IPS-15b (cell line): ENCODE data around the gene PDE8B.

Experiments used
- H3K27me3 ChIP-seq: one replicate; pipeline ENCODE4 v1.6.1; 2013; ENCODE audit warnings: low read length; ENCODE audit not compliant: control insufficient read depth, insufficient read depth
- H3K36me3 ChIP-seq: one replicate; pipeline ENCODE4 v1.6.1; 2013; ENCODE audit warnings: low read length; ENCODE audit not compliant: control insufficient read depth, insufficient read depth
- H3K4me1 ChIP-seq: one replicate; pipeline ENCODE4 v1.6.1; 2013; ENCODE audit warnings: mild to moderate bottlenecking, low read length; ENCODE audit not compliant: control insufficient read depth, insufficient read depth
- H3K4me3 ChIP-seq: one replicate; pipeline ENCODE4 v1.5.1; 2013; ENCODE audit warnings: low read depth, low read length
- H3K9ac ChIP-seq: one replicate; pipeline ENCODE4 v1.6.1; 2013; ENCODE audit warnings: low read depth, mild to moderate bottlenecking, low read length
- H3K9me3 ChIP-seq: one replicate; pipeline ENCODE4 v1.6.1; 2013; ENCODE audit warnings: mild to moderate bottlenecking, low read length; ENCODE audit not compliant: control insufficient read depth, insufficient read depth

Gene PDE8B

GRCh38 chr5:77175231-77175630 lies 35.2 kb upstream of the PDE8B start:
- Histone ChIP-seq H3K4me1 (no peaks in the 10 kb centered on the region), H3K9ac (no peak overlapping the region), H3K4me3 (no peak overlapping the region), H3K9me3 (no peaks in the 10 kb centered on the region), H3K27me3 (peaks cover 16% of the 10 kb centered on the region), H3K36me3 (no peaks in the 10 kb centered on the region)

DNA sequence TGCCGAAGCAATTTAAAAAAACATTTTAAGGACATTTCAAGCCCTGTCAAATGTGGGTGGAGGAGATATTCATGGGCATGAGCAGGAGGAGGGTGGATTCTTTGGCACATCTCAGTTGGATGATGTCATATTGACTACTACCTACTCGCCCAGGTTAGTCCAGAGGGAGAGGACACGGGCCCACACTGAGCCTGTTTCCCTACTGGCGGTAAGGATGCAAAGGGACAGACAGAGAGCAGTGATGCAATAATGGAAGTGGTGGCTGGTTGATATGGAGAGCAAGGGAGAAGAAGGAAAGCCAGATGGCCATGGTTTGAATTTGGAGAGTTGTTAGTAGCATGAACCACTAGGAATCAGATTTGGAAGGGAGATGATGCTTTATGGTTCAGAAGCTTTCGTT lies 34.1 kb upstream of the PDE8B start:
- no peak overlapping the region for H3K9ac ChIP-seq
- no peak overlapping the region for H3K4me3 ChIP-seq
- peaks cover 27% of the 10 kb centered on the region for H3K27me3 ChIP-seq

DNA sequence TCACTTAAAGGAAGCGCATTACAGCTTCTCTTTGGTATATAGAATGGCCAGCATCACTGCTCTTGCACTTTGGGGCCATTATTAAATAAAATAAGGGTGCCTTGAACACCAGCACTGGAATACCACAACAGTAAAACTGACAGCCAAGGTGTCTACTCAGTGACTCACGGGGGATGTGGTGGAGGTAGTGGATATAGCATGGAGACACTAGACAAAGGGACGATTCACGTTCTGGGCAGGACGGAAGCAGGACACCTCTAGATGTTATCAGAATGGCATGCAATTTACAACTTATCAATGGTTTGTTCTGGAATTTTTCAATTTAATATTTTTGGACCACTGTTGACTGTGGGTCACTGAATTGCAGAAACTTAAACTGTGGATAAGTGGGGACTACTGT lies 32.9 kb upstream of the PDE8B start:
- no peaks in the 10 kb centered on the region for H3K9me3 ChIP-seq
- H3K36me3 ChIP-seq: no peaks in the 10 kb centered on the region
- H3K9ac ChIP-seq: no peak overlapping the region
- no peaks in the 10 kb centered on the region for H3K4me1 ChIP-seq
- no peak overlapping the region for H3K4me3 ChIP-seq
- H3K27me3 ChIP-seq: peaks cover 39% of the 10 kb centered on the region

More for the DNA sequence above, 34.1 kb upstream of the PDE8B start:
- Histone ChIP-seq H3K36me3 (no peaks in the 10 kb centered on the region), H3K9me3 (no peaks in the 10 kb centered on the region), H3K4me1 (no peaks in the 10 kb centered on the region)

GRCh38 chr5:77180167-77181081 lies 30.1 kb upstream of the PDE8B start:
- peak overlapping the region; percentile 62 for H3K4me3 ChIP-seq
- no peak overlapping the region for H3K9ac ChIP-seq

GRCh38 chr5:77181173-77181572 lies 29.3 kb upstream of the PDE8B start:
- H3K27me3 ChIP-seq: peaks cover 40% of the 10 kb centered on the region

More at GRCh38 chr5:77180167-77181081, 30.1 kb upstream of the PDE8B start:
- no peaks in the 10 kb centered on the region for H3K4me1 ChIP-seq
- H3K9me3 ChIP-seq: no peaks in the 10 kb centered on the region
- no peaks in the 10 kb centered on the region for H3K36me3 ChIP-seq
- peaks cover 40% of the 10 kb centered on the region for H3K27me3 ChIP-seq

DNA sequence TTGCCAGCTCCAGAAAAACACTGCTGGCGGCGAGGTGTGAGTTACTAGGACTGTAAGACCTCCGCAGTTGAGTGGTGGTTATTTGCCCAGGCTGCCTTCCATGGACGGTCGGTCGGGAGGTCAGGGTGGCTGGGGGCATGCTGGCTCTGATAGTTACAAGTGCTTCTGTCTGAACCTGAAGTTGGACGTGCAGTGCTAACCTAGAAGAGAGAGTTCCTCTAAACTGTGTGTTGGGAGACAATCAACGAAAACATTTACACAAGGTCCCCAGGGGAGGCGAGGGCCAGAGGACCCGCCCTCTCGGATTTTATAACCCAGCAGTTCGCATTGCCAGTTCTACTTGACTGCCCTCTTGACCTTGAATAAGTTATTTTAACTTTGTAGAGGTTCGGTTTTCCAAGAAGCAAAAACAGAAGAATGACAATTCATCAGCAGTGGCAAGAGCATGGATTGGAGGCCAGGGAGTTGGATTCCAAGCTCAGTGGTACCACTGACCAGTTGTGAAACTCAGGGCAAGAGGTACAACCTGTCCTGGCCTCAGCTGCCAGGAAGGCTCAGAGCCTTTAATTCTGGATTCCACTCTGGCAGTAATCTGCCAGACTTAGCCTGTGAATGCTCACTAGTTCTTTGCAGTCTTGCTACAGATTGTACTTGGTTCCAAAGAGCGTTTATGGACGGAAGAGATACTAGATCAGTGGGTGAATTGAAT lies 28.7 kb upstream of the PDE8B start:
- Histone ChIP-seq H3K9ac (no peak overlapping the region), H3K4me1 (no peaks in the 10 kb centered on the region), H3K9me3 (no peaks in the 10 kb centered on the region), H3K4me3 (peak overlapping the region; percentile 62), H3K36me3 (no peaks in the 10 kb centered on the region), H3K27me3 (peaks cover 40% of the 10 kb centered on the region)

More at GRCh38 chr5:77181173-77181572, 29.3 kb upstream of the PDE8B start:
- Histone ChIP-seq H3K9ac (no peak overlapping the region), H3K4me3 (peak overlapping the region; percentile 62), H3K9me3 (no peaks in the 10 kb centered on the region), H3K36me3 (no peaks in the 10 kb centered on the region), H3K4me1 (no peaks in the 10 kb centered on the region)

DNA sequence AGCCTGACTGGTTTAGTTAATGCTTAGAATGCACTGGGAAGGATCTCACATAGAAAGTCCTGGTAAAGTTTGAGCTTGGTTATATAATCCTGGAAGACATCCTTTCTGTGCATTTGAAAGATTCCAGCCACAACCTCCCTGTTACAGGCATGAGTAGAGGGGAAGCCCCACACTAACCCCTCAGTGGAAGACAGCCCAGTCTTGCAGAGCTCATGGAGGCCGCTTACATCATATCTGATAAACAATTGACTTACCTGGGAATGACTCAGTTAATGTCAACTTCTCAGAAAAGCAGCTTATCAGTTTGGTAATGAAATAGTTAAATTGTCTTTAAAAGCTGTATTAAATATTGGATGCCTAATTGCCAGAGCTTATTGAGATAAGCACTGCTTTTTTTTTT lies 28.1 kb upstream of the PDE8B start:
- Histone ChIP-seq H3K36me3 (no peaks in the 10 kb centered on the region), H3K27me3 (peaks cover 40% of the 10 kb centered on the region), H3K9ac (no peak overlapping the region), H3K4me1 (no peaks in the 10 kb centered on the region), H3K4me3 (no peak overlapping the region), H3K9me3 (no peaks in the 10 kb centered on the region)

DNA sequence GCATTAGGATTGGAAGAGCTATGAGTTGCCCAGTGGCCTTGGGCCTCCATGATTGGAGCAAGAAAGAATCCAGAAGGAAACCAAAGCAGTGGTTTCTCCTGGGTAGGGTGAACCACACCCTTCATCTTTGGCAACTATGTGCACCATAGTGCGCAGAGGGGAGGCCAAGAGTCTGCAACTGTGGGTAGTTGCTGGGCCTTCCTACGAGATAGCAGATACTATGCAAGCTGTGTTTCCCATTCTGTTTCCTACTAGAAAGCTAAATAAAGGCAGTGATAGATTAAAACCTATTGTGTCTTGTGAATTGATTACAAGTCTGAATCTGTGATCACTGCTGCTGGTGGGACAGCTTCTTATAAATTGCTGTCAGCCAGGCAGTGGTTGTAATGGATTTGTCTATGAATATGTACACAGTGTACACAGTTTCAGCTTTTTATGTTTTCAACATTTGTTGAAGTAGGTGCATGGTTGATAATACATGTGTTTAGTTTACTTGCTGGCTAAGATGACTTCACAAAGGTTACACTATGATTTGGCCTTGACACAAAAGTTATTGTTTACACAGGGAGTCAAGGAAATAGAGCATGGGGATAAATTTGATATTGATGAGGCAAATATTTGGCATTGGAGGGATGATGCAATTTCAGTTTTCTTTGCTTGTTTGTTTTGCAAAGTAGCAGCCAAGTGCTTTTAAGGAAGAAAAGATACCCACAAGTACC lies 23.7 kb upstream of the PDE8B start:
- Histone ChIP-seq H3K9ac (no peak overlapping the region), H3K36me3 (no peaks in the 10 kb centered on the region), H3K27me3 (peaks cover 9% of the 10 kb centered on the region), H3K4me3 (no peak overlapping the region), H3K9me3 (no peaks in the 10 kb centered on the region), H3K4me1 (no peaks in the 10 kb centered on the region)

DNA sequence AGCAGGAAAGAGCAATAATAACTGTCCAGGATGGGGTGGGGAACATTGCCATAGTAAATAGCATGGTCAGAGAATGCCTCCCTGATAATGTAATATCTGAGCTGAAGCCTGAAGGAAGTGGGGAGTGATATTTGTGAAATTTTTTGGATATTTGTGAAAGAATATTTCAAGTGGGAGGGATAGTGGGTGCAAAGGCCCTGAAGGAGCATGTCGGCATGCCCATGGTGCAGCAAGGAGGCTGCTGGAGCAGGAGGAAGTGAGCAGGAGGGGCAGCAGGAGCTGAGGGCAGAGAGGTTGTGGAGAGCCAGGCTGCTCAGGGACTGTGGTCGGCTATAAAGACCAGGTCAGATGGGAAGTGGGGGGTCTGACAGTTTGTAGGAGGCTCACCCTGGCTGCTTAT lies 21.1 kb upstream of the PDE8B start:
- Histone ChIP-seq H3K27me3 (no peaks in the 10 kb centered on the region), H3K4me3 (no peak overlapping the region), H3K9me3 (no peaks in the 10 kb centered on the region), H3K9ac (no peak overlapping the region), H3K36me3 (no peaks in the 10 kb centered on the region), H3K4me1 (no peaks in the 10 kb centered on the region)

- Histone ChIP-seq H3K27me3 (no peaks in the 10 kb centered on the region), H3K4me3 (no peak overlapping the region), H3K9me3 (no peaks in the 10 kb centered on the region), H3K36me3 (no peaks in the 10 kb centered on the region), H3K9ac (no peak overlapping the region), H3K4me1 (no peaks in the 10 kb centered on the region)
Measured at GRCh38 chr5:77192441-77193050, 17.9 kb upstream of the PDE8B start.

- Histone ChIP-seq H3K4me3 (no peak overlapping the region), H3K9ac (no peak overlapping the region), H3K4me1 (no peaks in the 10 kb centered on the region), H3K36me3 (no peaks in the 10 kb centered on the region), H3K27me3 (no peaks in the 10 kb centered on the region), H3K9me3 (no peaks in the 10 kb centered on the region)
Measured at GRCh38 chr5:77194762-77195161, 15.7 kb upstream of the PDE8B start.
